Fibroblast of villous mesenchyme (primary cell): ENCODE measurements around the gene SDF4. TPM values are rescaled to one million over a fixed set of nuclear protein-coding genes. Genes with fewer than 3 reads are reported as not detected.

Experiments used
- DNase-seq: peaks from one replicate; pipeline ENCODE4 v3.0.0-alpha.2; 2010; ENCODE audit warnings: low read depth
- H3K4me3 ChIP-seq: 2 replicates; pipeline ENCODE4 v1.5.1; 2011; ENCODE audit warnings: low read depth, mild to moderate bottlenecking, low read length
- total RNA-seq: library from RNA; depleted of rRNA; stranded (reverse); fragments of >200 nt; gene quantifications from 2 replicates; pipeline ENCODE4 v1.2.3, GENCODE V29; 2012
- TF ChIP-seq, protein P1 (sequence below): IDR thresholded peaks from 2 replicates; pipeline ENCODE4 v1.5.1; 2012; ENCODE audit warnings: low read depth, mild to moderate bottlenecking, low read length; ENCODE audit not compliant: insufficient read depth

The SDF4 gene
- total RNA-seq, 1 donor: 88.9 TPM

DNA sequence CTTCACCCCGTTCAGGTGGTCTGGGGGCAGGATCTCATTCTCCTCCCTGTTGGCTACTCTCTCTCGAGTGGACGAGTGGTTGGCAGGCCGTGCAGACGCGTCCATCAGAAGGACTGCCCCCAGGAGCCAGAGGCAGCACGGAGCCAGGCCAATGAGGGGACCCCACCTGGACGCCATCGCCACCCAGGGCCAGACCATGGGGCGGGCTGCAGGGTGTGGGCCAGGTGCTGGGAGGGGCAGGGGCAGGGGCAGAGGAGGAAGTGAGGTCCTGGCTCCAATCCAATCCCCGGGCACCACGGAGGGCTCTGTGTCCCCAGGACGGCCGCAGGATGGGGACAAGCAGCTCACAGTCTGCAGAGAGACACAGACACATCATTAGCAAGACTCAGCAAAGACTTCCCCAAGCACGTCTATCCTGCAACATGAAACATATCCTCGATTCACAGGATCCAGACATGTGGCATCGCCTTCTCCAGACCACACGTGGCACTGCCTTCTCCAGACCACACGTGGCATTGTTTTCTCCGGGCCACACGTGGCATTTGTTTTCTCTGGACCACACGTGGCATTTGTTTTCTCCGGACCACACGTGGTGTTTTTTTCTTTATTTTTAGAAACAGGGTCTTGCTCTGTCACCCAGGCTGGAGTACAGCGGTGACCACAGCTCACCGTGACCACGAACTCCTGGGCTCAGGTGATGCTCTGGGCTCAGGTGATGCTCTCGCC is 3.0 kb downstream of the SDF4 start:
- TF ChIP-seq, protein P1, sequence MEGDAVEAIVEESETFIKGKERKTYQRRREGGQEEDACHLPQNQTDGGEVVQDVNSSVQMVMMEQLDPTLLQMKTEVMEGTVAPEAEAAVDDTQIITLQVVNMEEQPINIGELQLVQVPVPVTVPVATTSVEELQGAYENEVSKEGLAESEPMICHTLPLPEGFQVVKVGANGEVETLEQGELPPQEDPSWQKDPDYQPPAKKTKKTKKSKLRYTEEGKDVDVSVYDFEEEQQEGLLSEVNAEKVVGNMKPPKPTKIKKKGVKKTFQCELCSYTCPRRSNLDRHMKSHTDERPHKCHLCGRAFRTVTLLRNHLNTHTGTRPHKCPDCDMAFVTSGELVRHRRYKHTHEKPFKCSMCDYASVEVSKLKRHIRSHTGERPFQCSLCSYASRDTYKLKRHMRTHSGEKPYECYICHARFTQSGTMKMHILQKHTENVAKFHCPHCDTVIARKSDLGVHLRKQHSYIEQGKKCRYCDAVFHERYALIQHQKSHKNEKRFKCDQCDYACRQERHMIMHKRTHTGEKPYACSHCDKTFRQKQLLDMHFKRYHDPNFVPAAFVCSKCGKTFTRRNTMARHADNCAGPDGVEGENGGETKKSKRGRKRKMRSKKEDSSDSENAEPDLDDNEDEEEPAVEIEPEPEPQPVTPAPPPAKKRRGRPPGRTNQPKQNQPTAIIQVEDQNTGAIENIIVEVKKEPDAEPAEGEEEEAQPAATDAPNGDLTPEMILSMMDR: no peak
- no peak for DNase-seq
- H3K4me3 ChIP-seq: no peak overlapping the region

DNA sequence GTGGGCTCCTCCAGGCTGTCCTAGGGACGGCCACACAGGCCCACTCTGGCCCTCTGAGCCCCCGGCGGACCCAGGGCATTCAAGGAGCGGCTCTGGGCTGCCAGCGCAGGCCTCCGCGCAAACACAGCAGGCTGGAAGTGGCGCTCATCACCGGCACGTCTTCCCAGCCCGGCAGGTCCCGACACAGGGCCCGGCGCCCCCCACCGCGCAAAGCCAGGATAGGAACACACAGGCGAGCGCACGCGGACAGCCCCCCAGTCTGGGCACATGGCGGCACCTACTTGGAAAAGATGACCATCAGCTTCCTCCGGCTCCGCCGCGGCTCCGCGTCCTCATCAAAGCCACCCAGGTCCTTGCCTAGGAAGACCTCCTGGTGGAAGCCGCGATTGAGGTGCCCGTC is 3.6 kb downstream of the SDF4 start:
- DNase-seq: no peak
- TF ChIP-seq, protein P1: no peak

DNA sequence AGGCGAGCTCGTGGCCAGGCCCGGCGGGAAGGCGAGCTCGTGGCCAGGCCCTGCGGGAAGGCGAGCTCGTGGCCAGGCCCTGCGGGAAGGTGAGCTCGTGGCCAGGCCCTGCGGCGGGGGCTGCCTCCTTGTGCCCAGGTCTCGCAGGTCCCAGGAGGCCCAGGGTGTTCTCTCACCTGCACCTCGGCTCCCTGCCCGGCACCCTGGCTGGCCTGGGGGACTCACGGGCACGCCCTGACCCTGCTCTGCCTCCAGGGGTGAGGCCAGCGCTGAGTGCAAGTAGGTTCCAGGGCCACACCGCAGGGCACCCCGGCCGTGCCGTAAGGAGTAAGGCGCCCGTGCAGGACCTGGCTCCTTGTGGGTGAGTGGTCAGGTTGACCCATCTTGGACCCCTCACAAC is 4.4 kb downstream of the SDF4 start:
- DNase-seq: no peak
- TF ChIP-seq, protein P1: no peak
- H3K4me3 ChIP-seq: no peak overlapping the region

More for the DNA sequence above, 3.6 kb downstream of the SDF4 start:
- H3K4me3 ChIP-seq: no peak overlapping the region

DNA sequence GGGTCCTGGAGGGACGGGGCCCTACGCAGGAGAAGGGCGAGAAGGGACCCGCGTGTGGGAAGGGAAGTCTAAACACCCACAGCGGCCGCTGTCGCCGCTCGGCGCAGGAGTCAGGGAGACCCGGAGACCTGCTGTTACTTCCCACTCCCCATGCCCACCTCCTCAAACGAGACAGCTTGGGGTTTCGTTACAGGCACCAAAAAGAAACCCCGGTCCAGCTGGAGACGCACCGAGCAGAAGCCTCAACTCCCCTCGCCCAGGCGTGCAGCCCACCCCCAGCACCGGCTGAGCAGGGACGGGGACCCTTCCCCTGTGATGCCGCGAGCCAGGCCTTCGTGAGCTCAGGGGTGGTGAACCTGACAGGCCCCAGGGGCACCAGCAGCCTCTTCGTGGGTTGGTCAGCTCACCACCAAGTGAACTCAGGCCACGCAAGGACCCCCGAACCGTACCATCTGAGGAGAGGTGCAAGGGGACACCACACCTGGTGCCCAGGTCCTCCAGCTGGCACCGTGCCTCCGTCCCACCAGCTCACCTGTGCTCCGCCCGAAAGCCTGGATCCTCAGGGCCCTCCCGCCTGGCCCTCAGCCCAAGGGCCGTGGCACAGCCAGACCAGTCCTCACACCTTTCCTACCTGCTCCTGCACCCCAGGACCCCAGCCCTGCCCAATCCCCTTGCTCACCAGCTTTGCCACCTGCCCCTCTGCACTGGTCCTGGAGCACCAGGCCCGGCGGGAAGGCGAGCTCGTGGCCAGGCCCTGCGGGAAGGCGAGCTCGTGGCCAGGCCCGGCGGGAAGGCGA is 5.0 kb downstream of the SDF4 start:
- H3K4me3 ChIP-seq: no peak overlapping the region
- DNase-seq: no peak
- TF ChIP-seq, protein P1: no peak

DNA sequence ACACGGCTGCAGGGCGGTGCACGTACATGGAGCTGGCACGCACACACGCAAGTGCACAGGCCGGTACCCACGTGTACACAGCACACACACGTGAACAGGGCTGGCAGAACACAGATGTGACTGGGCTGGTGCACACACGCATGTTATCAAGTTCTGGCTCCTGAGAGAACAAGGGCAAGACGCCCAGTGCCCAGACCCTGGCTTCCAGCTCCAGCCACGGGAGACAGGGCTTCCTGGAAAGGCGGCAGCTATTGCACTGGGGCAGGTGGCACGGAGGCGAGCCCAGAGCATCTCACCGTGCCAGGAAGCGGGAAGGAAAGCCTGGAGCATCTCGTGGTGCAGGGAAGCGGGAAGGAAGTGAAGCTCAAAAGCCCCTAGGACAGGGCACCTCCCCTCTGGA is 5.9 kb downstream of the SDF4 start:
- DNase-seq: no peak
- H3K4me3 ChIP-seq: no peak overlapping the region
- TF ChIP-seq, protein P1: no peak

DNA sequence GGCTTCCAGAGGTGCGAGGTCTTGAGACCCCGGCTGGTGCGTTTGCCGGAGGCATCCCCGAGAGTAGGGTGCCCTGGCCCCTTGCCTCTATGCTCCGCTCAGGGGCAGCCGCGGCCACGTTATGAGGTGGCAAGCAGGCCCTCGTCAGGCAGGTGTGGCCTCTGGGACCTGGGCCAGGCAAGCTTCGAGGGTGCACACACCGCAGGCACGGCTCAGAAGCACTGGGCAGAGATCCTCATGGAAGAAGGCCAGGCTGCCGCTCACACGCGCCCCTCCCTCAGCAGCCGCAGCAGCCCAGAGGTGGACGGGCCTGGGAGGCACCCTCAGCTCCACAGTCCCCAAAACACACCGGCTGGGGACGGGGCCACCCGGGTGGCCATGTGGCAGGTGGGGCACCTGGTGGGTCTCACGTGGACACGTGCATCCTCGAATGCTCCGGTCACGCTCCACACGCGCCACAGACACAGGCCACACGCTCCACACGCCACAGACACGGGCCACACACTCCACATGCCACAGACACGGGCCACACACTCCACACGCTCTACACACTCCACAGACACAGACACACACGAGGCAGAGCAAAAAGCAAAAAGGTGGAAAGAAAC is 6.5 kb downstream of the SDF4 start:
- TF ChIP-seq, protein P1: no peak

More for the DNA sequence above, 6.5 kb downstream of the SDF4 start:
- DNase-seq: no peak
- H3K4me3 ChIP-seq: no peak overlapping the region
